GM21381 (cell line): ENCODE measurements around the gene LIN37.

Experiments used
- ATAC-seq: cut with Tn5 transposase; IDR thresholded peaks from one replicate; pipeline ENCODE4 v1.9.1; 2021; ENCODE audit warnings: mild to moderate bottlenecking, moderate library complexity; ENCODE audit not compliant: unreplicated experiment

LIN37 gene, protein sequence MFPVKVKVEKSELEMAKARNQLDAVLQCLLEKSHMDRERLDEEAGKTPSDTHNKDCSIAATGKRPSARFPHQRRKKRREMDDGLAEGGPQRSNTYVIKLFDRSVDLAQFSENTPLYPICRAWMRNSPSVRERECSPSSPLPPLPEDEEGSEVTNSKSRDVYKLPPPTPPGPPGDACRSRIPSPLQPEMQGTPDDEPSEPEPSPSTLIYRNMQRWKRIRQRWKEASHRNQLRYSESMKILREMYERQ

DNA sequence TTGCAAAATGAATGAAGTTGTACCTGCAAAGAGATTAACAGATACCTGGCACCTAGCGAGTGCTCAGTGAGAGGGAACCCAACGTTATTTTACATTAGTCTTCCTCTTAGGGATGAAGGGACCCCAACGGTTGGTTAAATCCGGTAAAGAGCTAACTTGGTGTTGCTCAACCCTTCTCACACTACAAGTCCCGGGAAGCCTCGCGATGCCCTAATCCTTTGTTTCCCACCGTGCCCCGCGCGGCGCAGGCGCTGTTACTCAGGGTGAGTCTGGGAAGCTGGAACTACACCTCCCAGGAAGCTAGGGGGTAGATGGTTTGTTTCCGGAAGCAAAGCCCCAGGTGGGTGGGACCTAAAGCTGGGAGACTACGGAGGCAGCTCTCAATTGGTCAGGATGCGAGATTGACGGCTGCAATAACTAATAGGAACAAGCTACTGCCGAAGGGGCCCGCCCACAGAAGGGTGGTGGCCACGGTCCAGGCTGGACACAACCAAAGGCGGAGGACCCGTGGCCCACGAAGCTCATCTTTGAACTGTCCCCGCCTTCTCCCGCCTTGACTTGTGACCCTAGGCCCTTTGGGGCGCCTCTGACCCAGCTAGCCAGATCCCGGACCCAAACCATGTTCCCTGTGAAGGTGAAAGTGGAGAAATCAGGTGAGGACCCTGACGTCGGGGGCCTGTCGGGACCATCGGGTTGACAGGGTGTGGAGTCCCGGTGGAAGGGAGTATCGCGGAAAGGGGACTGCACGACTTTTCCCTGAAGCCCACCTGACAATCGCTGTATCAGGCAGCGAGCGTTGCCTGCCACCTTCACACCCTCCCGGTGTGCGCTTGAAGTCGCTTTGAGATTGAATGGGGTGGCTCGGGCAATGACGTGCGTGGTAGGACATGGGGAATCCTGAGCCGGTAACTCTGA lies at the start of gene LIN37:
LIN37 (plus strand) TSS at position 471 of the 915 bp plus-strand sequence; CDS start at position 620, 149 bp downstream.
- peak; percentile 57 for ATAC-seq

DNA sequence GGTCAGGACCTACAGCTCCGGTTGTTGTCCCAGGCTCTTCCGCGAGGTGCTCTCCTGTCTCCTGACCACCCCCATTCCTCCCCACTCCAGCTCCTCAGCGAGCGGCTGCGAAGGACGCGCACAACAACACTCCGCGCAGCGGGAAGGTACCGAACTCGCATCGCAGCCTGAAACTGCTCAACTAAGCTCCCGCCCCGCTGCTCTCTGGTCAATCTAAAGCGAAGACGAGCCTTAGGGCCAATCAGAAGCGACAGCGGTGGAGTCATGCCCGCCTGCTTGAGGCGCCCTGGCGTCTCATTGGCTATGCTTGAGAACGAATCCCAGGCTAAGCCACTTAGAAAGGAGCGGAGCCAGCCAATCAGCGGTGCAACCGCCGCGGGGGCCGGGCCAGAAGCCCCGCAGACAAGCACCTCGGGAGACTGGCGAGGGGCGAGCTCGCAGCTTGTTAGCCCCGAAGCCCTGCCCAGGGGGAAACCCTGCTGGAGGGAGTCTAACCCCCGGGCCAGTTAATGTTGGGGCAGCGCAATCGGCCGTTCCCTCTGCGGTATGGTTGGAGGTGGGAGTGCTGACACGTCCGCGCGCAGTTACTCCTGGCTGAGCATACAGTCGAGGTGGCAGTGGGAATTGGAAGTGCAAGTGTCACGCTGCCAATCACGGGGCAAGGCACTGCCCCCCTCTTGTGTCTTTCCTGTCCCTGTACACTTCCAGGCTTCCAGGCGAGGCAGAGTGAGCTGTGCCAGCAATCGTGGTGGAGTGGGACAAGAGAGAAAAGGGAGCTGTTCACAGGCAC lies 46.0 kb upstream of the LIN37 start:
- peak; percentile 96 for ATAC-seq

DNA sequence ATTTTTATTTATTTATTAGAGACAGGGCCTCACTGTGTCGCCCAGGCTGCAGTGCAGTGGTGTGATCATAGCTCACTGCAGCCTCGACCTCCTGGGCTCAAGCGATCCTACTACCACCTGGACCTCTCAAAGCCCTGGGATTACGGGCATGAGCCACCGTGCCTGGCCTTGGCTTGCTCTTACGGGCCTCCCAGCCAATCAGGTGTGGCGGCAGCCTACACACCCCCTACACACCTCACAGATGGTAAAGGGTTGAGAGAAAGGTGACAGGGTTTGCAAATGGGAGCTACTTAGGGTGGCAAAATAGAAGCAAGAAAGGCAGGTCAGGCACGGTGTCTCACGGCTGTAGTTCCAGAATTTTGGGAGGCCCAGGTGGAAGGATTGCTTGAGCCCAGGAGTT lies 45.0 kb upstream of the LIN37 start:
- no peak for ATAC-seq

DNA sequence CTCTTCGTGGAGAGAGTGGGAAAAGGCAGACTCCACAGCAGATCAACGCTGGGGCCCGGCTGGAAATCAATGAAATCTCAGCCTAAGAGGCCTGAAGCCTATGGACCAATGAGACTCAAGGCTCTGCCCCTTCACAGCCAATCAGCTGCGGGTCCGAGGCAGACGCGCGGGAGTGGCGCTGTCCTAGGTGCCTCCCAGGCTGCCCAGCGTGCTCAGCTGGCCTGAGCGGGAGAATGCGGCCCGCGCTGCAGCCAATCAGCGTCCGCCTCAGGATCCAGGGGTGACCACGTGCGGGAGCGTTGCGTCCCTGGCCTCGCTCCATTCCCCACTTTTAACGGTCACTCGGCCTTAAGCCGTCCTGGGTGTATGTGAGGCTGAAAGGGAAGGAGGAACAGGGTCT lies 44.2 kb upstream of the LIN37 start, which contains the start of gene ZBTB32:
ZBTB32 (plus strand) TSS at position 341 of the 400 bp plus-strand sequence. CDS start 10,069 bp downstream, outside the sequence.
- no peak for ATAC-seq

DNA sequence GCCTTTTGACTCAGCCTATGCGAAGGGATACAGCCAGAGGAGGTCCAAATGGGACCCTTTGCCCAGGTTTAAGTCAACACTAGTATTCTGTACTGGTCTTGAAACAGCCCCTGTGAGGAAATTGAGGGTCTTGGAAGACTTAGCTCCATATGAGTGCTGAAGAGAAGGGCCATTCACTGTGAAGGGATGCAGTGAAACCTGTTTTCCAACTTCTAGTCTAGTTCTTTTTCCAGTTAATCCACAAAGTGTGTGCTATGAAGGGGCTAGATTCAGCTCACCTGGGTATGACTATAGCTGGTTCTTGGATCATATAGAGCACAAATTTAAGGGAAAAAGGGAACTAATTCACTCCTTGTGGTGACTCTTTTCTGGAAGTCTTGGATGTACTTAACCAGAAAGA lies 40.0 kb upstream of the LIN37 start:
- ATAC-seq: no peak

DNA sequence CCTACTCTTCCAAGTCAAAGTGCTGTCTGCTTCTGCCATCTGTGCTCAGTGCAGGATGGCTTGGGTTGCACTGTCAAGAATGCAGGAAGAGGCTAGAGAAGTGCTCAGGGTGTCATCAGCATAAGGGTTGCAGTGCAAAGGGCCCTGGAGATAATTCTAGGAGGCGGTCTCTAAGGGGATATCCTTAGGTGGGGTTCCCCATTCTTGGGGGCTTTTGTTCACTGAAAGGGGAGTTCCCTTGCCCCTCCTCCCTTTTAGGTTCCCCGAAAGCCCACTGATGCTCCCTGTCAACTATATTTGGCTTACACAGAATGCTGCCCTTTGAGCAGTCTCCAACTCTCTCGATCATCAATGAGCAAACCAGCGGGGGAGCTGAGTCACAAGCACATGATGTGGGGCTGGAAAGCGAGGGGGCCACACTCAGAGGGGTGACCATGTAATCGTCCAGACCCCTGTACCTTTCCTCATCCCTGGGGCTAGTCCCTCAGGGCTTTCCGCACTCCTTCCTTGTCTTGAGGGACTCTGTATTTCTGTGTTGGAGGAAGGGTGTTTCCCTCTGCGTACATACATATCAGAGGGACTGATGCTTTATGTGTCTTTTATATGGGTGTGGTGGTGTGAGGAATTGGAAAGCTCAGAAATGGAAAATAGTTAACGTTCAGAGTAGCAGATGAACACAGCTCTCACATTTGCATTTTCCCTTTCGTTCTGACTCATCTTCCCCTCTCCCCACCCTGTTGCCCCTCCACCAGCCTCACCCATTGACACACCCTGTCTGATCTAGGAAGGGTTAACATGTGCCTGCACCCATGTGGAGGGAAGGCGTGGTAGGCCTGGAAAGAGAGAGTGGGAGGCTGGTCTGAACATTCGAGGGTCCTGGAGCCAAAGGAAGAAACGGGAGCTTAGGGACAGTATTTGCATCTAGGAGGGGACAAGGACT lies 37.3 kb upstream of the LIN37 start:
- ATAC-seq: peak; percentile 23

DNA sequence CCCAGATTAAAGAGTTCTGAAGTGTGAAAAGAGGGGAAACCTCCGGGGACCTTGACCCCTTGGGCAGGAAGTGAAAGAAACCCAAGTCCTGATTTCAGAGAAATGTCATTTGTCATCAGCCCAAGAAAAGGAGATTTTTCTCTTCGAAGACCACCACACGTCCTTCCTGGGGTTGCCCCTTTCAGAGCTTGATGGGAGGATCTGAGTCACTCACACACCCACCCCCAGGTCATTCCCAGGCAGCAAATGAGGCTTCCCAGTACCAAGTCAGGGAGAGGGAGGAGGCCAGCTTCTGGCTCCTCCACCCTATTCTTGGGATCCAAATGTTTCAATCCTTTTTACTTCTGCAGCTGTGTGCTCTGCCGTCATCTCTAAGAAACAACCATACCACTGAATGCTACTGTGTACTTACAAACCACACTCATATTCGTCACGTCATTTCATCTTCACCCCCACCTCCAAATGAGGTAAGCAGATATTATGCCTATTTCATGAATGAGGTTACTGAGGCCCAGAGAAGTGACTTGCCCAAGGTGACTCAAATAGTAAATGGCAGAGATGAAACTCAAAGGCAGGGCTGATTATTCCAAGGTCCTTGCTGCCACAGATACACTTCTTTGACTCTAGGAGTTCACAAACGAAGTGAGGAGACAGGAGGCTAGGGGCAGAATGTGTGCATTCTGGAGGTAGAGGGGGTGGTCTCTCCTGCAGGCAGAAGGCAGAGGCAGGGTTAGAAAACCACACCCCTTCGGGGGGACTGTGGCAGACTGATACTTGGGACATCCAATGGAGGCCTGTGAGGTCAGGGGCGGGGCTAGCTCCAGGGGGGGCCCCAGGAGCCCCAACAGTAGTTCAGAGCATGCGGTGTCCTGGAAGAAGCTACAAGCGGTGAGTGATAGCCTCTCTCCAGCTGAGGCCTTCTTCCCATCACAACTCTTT lies 35.5 kb upstream of the LIN37 start:
- ATAC-seq: no peak

DNA sequence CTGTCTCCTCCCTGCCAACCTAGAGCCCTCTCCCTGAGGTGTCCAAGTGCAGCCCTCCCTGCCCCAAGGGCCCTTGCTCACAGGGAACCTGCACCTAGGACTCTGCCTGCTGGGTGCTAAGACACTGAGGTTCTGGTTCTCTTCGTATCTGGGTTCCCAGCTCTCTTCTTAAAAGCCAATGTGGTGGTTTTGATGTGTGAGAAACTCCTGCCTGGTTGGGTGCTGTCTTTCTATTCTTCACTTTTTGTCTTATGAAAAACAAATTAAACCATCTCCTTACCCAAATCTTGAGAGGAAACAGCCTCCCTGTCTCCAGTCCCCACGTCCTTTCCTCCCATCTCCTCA lies 34.9 kb upstream of the LIN37 start:
- no peak for ATAC-seq

DNA sequence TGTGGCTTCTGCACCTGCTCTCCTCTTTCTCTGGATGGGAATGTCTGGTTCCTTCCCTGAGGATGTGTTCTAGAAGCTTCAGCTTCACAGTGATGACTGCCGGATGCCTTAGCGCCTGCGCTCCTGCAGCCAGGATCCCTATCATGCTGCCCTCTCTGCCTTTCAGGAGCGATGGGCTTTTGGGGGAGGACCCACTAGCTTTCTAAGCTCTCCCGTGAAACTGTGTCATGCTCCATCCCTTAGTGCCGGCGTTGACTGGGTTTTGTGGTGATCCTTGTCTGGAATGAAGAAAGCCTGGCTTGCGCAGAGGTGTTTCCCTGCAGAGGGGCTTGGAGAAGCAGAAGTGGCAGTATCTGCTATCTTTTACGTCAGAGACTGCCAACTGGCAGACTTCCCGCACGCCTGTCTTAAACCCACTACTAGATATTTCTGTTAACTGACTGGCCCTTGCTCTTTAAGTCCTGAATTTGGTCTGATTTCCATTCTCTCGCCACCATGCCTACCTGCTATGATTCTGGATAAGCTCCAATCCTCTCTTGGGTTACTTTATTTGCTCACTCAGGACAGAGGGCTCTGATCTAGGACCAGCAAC lies 34.4 kb upstream of the LIN37 start:
- ATAC-seq: no peak

DNA sequence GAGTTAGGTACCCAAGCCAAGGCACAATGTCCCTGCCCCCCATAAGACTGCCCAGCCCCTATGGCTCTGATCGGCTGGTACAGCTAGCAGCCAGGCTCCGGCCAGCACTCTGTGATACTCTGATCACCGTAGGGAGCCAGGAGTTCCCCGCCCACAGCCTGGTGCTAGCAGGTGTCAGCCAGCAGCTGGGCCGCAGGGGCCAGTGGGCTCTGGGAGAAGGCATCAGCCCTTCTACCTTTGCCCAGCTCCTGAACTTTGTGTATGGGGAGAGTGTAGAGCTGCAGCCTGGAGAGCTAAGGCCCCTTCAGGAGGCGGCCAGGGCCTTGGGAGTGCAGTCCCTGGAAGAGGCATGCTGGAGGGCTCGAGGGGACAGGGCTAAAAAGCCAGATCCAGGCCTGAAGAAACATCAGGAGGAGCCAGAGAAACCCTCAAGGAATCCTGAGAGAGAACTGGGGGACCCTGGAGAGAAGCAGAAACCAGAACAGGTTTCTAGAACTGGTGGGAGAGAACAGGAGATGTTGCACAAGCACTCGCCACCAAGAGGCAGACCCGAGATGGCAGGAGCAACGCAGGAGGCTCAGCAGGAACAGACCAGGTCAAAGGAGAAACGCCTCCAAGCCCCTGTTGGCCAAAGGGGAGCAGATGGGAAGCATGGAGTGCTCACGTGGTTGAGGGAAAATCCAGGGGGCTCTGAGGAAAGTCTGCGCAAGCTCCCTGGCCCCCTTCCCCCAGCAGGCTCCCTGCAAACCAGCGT lies 33.6 kb upstream of the LIN37 start:
- ATAC-seq: no peak

DNA sequence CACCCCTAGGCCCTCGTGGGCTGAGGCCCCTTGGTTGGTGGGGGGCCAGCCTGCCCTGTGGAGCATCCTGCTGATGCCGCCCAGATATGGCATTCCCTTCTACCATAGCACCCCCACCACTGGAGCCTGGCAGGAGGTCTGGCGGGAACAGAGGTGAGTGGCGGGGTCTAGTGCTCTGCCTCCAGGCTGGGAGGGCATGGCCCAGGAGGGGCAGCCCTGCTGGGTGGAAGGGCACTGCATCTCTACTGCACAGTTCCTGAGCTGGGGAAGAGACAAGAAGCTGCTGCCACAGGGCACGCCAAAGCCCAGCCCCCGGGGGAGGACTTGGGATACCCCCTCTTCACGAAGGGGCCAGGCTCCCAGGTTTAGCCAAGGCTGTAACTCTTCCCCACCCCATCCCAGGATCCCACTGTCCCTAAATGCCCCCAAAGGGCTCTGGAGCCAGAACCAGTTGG lies 33.0 kb upstream of the LIN37 start:
- ATAC-seq: no peak

DNA sequence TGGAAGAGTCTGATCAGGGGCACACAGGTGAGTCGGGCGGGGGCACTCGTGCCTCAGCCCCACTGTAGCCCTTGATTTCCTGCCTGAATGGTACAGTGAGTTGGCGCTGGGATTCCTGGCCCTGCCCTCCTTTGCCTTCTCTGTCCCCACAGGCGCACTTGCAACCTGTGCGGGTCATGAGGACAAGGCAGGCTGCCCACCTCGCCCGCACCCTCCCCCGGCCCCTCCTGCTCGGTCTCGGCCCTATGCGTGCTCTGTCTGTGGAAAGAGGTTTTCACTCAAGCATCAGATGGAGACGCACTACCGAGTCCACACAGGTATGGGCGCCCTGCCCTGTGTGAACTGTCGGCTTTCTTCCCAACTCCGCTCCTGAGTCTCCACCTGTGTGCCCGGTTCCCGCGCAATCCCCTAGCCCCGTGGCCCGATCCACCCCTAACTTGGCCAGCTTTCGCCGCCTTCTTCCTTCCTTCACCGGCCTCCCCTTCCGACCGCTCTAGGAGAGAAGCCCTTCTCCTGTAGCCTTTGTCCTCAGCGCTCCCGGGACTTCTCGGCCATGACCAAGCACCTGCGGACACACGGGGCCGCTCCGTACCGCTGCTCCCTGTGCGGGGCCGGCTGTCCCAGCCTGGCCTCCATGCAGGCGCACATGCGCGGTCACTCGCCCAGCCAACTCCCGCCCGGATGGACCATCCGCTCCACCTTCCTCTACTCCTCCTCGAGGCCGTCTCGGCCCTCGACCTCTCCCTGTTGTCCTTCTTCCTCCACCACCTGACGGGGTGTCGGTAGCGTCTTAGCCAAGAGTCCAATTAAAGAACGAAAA lies 32.2 kb upstream of the LIN37 start:
- no peak for ATAC-seq

DNA sequence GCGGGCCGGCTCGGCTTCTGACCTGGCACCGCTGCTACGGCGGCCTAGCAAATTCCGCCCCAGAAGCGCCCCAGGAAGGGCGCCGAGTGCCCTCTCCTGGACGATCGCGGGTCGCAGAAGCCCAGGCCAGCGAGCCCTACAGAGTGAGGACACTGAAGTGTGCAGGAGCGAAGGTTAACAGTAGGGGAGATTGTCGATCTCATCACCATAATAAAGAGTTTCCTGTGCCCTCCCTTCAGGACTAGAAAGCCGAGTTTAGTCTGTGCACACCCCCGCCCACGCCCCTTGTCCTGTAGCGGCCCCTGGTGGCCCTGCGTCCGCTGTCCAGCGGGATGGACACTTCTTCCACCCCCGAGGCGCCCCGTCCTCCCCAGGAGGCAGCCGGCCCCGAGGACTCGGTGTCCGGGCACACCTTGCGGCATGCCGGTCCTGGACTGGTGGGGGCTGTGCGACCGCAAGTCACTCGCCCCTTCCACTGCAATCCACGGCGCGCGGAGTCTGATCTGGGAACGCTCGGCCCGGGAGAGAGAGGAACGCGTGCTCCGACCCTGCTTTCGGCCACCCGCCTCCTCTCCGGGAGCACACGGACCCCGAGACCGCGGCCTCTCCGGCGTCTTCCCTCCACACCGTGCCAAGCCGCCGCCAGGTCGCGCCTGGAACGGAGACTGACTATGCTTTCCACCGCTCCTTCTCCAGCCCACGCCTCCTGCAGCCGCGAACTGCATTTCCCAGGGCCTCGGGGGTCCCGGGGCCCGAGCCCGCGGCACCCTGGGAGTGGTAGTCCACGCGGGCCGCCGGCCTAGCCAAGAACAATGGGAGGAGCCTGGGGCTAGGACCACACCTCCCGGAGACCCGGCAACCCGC lies 31.3 kb upstream of the LIN37 start:
- ATAC-seq: peak; percentile 54

DNA sequence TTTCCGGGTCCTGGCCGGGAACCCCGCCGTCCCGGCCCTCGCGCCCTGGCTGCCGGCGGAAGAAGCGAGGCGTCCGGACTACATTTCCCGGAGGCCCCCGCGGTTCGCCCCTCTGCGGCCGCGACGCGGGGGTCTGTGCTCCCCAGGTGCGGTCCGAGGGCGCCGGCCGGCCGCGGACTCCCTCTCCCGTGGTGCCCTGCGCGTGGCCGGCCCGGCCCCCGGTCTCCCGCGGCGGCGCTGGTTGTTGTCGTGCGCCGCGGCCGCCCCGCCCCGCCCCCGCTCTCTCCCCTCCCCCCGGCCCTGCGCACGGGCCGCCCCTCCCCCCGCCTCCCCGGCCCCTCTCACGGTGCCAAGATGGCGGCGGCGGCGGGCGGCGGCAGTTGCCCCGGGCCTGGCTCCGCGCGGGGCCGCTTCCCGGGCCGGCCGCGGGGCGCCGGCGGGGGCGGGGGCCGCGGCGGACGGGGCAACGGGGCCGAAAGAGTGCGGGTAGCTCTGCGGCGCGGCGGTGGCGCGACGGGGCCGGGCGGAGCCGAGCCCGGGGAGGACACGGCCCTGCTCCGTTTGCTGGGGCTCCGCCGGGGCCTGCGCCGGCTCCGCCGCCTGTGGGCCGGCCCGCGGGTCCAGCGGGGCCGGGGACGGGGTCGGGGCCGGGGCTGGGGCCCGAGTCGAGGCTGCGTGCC lies 30.6 kb upstream of the LIN37 start, which contains the start of gene KMT2B:
KMT2B (plus strand) TSS at position 339 of the 680 bp plus-strand sequence; CDS start at position 355, 16 bp downstream.
- ATAC-seq: no peak

DNA sequence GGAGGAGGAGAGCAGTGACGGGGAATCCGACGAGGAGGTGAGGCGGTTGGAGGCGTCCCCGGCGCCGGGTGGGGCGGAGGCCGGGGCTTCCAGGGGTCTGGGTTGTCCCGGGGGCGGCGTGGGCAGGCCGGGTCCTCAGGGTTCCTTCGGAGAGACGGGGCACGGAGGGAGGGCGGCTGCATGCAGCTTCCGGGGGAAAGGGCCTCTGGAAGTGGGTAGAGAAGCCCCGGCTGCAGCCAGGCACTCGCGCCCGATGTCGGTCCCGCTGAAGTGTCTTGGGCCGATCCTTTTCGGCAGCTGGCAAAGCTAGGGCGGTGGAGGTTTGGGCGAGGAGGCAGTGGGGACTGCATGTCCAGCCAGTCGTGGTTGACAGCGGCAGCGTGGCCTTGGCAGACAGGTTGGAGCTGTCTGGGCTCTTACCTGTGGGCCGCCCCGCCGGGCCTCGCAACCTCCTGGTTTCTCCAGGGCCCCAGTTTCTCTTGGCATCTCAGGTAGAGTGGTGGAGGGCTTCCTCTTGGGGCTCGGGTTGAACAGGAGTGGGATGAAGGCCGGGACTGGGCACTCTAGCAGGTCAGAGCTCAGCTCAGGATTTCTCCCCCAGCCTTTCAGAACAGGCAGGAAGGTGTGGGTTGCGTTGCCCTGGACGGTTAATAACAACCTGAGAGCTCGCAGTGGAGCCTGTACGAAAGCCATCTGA lies 29.9 kb upstream of the LIN37 start:
- ATAC-seq: no peak
